GM20431 (cell line): ENCODE measurements around the gene SHB.

Experiments
- in situ Hi-C: fragments of 300-500 bp; cut with MseI, MboI; formaldehyde crosslinking; loops from one replicate; pipeline ENCODE4 v1.15.0; 2020; ENCODE audit warnings: low sequenced_read_pairs; ENCODE audit not compliant: unreplicated experiment

SHB gene

GRCh38 chr9:38015906-38016305, 53.1 kb downstream of the SHB start:
- in situ Hi-C loops, result no loop called here

GRCh38 chr9:38015266-38015665, 53.8 kb downstream of the SHB start:
- in situ Hi-C loops, result no loop called here

- in situ Hi-C loops, result no loop called here
These were observed 56.1 kb downstream of the SHB start for GRCh38 chr9:38012767-38013450.

- in situ Hi-C loops, result no loop called here
These were observed 57.0 kb downstream of the SHB start for GRCh38 chr9:38011991-38012390.

GRCh38 chr9:38010918-38011704, 57.9 kb downstream of the SHB start:
- in situ Hi-C loops, result no loop called here

GRCh38 chr9:38009990-38010389, 59.0 kb downstream of the SHB start:
- in situ Hi-C loops, result no loop called here

GRCh38 chr9:38009035-38009501, 60.0 kb downstream of the SHB start:
- in situ Hi-C loops, result no loop called here

- in situ Hi-C loops, result no loop called here
These were observed 60.6 kb downstream of the SHB start for GRCh38 chr9:38008168-38009034.

- in situ Hi-C loops, result no loop called here
These were observed 62.0 kb downstream of the SHB start for GRCh38 chr9:38007016-38007415.

- in situ Hi-C loops, result no loop called here
These were observed 62.9 kb downstream of the SHB start for GRCh38 chr9:38006163-38006562.

- in situ Hi-C loops, result no loop called here
These were observed 64.0 kb downstream of the SHB start for GRCh38 chr9:38004809-38005560.

- in situ Hi-C loops, result no loop called here
These were observed 64.8 kb downstream of the SHB start for GRCh38 chr9:38003946-38004808.

GRCh38 chr9:38003230-38003629, 65.8 kb downstream of the SHB start:
- in situ Hi-C loops, result no loop called here

GRCh38 chr9:38001430-38001829, 67.6 kb downstream of the SHB start:
- in situ Hi-C loops, result no loop called here

- in situ Hi-C loops, result no loop called here
These were observed 68.3 kb downstream of the SHB start for GRCh38 chr9:38000735-38001134.

- in situ Hi-C loops, result no loop called here
These were observed 68.7 kb downstream of the SHB start for GRCh38 chr9:38000332-38000731.

- in situ Hi-C loops, result no loop called here
These were observed 69.3 kb downstream of the SHB start for GRCh38 chr9:37999588-38000189.

- in situ Hi-C loops, result no loop called here
These were observed 70.0 kb downstream of the SHB start for GRCh38 chr9:37998881-37999587.
